ENCODE data around the gene MACROD1. TPM values are rescaled to one million over a fixed set of nuclear protein-coding genes. Genes with fewer than 3 reads are reported as not detected.

MACROD1 gene
- total RNA-seq, 1 donor from 2014 or later: 29.3 TPM

GRCh38 chr11:64112771-64113461 lies 53.0 kb downstream of the MACROD1 start:
- no peak for DNase-seq

GRCh38 chr11:64110465-64111375 lies 55.2 kb downstream of the MACROD1 start:
- DNase-seq: no peak

GRCh38 chr11:64109332-64109731 lies 56.6 kb downstream of the MACROD1 start:
- DNase-seq: no peak

GRCh38 chr11:64107303-64107702 lies 58.6 kb downstream of the MACROD1 start:
- DNase-seq: no peak

- DNase-seq: no peak
These were observed 61.3 kb downstream of the MACROD1 start for GRCh38 chr11:64104632-64105031.

DNA sequence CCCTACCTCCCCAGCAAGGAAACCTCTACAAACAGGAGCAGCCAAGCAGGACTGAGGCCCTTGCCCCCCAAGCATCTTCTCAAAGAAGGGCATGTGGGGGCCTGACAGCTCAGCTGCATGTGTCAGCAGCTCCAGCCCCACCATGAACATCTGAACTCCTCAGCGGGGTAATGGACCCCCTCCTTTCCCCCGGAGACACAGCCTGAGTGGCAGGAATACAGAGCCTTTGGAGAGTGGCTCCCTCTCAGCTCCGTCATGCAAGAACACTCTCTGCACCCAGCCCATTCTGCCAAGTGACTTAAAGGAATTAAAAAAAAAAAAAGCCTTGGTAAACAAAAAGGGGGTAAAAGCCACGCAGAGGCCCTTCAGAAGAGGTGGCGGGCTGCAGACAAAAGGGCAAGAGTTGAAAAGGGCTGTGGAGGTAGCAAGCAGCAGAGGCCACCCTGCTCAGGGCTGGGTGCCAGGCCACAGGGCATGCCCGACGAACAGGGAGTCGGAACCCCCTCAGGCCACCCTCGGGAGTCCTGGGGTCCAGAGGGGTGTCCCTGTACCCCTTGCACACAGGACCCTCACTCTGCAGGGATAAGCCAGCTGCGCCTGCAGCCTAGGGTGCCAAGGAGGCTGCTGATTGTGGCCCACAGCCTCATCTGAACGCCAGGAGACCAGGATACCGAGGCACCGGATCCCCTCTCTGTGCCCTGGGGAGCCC lies 62.5 kb downstream of the MACROD1 start:
- DNase-seq: no peak

DNA sequence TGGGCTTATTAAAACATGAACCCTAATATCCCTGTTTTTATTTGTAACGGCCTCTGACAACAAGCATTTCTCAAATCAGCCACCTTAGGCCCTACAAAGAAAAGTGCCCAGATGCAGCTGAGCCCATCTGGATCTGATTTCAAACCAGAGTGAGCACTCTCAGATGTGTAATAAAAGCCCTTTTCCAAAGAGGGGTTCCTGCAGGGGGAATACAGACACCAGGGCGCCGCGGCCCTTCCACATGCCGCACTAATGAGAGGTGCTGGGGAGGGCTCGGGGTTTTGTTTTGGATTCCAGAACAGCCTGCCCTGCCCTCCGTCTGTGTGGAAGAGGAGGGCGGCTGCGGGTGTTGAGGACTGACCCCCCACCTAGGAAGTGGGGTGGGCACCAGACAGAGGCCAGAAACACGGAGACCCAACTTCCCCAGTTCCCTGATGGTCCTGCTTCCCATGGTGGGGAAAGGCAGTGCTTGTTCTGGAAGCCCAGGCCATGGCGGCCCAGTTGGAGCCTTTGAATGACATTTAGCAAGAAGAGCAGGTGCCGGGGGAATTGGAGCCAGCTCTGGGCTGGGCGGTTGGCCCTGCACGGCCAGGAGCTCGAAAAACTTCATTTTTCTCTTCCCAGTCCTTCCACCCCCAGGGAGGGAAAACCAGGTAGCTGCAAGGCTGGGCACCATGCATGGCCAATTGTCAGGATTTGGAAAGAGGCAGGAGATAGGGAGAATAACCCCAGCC lies 63.7 kb downstream of the MACROD1 start:
- no peak for DNase-seq

GRCh38 chr11:64101461-64101860 lies 64.5 kb downstream of the MACROD1 start:
- no peak for DNase-seq

DNA sequence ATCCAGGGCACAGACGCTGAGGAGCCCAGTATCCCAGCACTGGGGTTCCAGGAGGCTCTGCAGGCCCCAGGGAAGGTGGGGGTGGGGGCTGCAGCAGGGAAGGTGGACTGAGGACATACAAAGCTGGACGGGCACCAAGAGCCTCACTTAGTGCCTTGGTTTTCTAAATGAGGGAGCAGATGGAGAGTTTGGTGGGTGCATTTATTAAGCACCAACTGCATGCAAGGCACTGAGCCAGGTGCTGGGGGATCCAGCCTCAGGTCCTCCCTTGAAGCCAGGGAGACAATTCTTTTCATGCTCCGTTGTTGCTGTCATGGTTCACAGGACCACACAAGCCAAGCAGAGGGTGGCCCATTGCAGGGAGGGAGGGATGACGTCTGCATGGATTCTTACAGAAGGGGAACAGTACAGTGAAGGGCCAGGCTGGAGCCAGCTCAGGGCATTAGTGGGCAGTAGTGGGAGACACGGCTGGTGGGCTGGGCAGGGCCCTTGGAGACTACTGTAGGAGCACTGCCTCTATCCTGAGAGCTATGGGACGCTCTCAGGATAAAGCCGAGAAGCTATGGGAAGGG lies 65.0 kb downstream of the MACROD1 start:
- no peak for DNase-seq

DNA sequence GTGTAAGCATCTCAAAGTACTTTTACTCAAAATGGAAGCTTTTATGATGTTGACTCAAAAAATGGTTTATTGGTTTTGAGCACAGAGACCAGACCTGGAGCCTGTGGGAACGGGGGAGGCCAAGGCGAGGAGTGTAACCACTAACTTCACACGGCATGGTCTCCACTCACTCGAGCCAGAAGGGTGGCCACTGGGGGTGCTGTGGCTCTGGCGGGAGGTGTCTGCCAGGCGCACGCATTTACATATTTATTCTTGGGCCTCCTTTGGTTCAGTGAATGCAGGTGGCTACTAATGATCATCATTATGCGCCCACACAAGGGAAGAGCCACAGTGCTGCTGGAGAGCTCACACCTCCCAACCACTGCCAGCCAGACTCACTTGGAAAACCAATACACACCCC lies 65.6 kb downstream of the MACROD1 start:
- DNase-seq: no peak

DNA sequence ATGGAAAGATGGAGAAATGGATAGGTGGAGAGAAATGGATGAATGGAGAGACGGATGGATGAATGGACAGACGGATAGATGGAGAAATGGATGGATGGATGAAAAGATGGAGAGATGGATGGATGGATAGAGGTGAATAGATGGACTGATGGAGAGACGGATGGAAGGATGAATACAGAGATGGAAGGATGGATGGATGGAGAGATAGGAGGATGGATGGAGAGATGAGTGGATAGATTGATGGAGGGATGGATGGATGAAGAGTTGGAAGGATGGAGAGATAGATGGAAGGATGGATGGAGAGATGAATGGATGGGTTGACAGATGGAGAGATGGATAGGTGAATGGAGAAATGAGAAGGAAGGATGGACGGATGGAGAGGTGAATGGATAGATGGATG lies 66.5 kb downstream of the MACROD1 start:
- no peak for DNase-seq

DNA sequence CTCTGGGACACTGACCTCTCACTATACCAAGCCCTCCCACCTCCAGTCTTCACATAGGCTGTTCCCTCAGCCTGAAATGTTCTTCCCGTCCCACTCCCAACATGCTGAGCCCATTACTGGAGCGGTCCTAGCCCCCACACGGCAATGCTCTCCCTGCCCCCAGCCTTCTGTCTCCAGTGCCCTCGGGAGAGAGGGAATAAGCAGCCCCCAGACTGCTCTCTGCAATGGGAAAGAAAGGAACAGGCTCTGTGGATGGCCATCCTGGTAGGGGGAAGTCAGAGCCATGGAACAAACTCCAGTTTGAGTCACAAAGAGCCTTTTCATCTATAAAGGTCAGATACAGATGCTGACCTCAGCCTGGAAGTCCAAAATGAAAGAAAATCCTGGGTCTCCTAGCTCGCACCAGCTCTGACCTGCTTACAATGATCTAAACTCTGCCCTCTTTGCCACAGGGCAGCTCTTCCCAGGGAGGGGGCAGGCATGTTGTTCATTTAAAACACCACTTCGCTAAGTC lies 67.5 kb downstream of the MACROD1 start:
- no peak for DNase-seq

DNA sequence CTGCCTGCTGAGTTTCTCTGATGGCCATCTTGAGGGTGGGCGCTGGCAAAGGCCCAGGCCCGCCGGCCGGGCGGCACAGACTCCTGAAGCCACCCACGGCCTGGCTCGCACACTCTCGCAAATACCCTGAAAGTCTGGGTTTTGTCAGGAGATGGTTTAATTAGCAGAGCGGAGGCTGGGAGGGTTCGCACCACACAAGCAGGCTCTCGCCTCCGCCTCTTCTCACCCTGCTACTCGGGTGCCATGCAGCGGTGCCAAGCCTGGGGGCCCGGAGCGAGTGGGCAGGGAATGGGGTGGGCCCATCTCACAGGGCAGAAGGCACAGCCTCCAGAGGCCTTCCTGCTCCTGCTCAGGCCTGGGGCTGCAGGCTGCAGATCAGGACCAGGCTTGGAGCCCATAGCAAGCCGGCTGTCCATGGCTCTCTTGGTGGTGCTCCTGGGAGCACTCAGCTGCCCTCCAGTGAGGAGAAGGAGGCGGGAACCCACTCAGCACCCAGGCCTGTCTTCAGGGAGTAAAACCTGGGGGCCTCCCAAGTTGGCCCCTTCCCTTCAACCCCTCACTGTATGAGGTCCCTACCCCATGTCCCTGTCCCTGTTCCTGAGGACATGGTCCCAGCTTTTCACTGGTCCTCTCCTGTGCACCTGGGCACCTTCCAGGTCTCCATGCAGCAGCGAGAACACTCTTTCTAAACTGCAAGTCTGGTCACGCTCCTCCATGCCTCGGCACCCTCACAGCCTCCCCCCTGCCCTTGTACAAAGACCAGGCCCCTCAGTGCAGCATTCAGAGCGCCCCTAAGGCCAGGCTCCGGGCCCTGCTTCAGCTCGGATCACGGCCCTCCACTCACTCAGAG lies 68.2 kb downstream of the MACROD1 start:
- DNase-seq: no peak

- DNase-seq: no peak
These were observed 69.1 kb downstream of the MACROD1 start for GRCh38 chr11:64096835-64097234.

DNA sequence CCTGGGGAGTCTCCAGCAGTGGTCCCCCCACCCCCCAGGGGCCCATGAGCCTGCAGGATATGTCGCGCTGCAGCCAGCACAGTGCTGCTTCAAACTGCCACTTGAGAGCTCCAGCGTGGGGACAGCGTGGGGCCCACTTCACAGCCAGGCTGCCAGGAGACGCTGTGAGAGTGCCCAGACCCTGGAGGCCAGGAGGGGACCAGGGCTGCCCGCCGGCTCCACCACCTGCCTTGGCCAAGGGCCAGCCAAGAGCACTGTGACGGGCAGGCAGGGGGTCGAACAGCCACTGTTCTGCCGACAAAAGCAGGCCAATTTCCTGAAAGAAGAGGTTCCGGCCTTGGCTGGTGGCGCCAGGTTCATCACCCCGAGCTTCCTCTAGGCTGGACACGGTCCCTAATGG lies 70.0 kb downstream of the MACROD1 start:
- DNase-seq: peak; percentile 6

DNA sequence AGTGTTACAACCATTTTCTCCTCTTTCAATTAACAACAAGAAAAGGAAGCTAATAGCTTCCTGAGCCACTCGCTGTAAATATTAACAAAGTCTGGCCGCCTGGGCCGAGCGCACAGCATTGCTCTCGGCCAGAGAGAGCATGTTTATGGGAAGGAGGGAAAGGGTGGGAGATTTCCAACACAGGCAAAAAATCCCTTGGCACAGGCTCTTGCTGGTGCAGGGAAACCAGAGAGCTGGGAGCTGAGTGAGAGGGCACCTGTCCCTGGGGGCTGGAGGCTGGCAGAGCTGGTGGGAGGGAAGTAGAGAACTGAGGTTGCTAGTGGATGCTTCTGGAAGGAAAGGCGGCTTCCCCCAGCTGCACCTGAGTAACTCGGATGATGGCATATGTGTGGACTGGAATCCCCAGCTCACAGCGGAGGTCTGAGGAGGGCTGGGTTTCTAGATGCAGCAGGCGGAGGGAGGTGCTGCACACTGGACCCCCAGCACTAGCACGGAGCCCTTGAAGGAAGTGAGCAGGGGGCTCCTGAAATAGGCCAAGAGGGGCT lies 70.6 kb downstream of the MACROD1 start:
- DNase-seq: no peak

GRCh38 chr11:64094463-64095260 lies 71.3 kb downstream of the MACROD1 start:
- DNase-seq: peak; percentile 71

GRCh38 chr11:64093233-64094039 lies 72.5 kb downstream of the MACROD1 start:
- DNase-seq: no peak

GRCh38 chr11:64092761-64093136 lies 73.2 kb downstream of the MACROD1 start:
- no peak for DNase-seq

Data from dermis blood vessel endothelial cell (primary cell).